Stimulated activated CD8-positive, alpha-beta memory T cell treated with anti-CD3 and anti-CD28 coated beads, Interleukin-7, amount 100 ng/mL, for 4 hours (primary cell): ENCODE results near the gene WRAP73.

Experiments used
- DNase-seq, 2 donors: peaks; one replicate each; pipeline ENCODE4 v3.0.0-alpha.2; 2020; ENCODE audit warnings: low read depth in 2 of 2

The WRAP73 gene

GRCh38 chr1:3681898-3682806 lies 32.2 kb upstream of the WRAP73 start:
- DNase-seq: no peak

DNA sequence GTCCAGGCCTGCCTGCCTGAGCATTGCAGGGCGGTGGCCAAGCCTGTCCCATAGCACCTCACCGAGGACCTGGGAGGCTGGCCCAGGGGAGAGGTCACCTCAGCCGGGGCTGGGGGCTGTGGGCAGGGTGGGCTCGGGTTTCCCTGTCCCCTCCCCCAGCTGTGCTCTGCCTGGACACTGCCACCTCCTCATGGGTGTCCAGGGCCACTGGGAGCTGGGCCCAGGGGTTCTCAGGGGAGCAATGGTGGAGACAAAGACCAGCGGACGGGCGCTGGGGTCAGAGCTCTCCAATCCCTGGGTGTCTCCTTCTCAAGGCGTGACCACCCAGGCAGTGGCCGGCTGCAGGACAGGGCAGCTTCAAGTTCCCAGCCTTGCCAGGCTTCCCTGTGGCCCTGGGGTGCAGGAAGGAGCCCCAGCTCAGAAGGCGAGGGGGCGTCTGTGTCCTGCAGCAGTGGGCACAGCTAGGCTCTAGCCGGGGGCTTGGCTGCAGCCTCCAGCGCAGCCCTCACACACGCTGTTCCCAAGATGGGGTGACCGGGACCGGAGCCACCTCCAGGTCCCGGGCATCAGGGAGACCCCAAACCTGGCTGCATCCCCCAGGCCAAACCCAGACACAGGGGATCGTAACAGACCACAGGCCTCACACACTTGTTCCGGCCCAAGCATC lies 31.5 kb upstream of the WRAP73 start:
- DNase-seq: no peak

DNA sequence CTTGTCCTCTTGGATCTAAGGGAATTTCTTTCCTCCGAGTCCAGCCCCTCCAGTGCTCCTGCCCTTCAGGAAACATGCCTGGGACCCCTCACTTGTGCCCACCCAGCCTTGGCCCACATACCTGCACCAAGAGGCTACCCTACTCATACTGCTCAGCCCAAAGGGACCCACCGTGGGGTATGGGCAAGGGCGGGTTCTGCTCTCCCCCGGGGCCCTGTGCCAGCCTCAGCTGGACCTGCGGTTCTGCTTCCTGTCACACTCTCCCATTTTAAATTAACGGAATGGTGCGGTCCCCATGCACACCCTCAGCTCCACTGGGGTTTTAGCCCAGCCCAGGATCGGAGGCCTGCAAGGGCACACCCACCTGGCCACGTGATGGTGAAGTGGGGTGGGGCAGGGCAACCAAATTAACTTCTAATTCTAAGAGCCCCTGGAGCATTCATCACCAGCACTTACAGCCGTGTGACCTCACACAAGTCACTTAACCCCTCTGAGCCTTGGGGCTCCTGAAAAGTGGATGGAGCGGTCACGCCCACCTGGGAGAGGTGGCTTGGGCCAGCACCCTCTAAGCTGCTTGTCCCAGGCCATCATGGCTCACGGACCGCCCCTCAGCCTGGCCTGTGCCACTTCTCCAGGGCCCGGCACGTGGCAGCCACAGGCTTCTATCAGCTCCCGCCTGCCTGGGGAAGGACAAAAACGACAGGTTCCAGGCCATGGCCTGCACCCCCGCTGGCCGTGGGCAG lies 30.8 kb upstream of the WRAP73 start:
- DNase-seq: no peak

DNA sequence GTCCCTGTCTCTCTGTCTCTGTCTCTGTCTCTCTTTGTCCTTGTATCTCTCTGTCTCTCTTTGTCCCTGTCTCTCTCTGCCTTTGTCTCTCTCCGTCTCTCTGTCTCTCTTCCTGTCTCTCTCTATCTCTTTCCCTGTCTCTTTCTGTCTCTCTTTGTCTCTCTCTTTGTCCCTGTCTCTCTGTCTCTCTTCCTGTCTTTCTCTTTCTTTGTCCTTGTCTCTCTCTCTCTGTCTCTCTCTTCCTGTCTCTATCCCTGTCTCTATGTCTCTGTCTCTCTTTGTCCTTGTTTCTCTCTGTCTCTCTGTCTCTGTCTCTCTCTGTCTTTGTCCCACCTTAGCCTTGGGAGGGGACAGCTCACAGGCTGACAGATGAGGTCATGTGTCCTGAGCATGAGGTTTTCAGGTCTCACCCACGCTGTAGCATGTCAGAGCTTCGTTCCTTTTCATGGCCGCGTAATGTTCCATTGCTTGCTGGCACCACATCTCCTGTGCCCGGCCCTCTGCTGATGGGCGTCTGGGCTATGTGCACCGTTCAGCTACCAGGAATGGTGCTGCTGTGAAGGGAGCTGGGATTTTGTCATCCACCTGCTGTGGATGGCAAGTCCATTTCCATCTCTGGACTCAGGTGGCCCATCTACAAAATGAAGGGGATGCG lies 30.0 kb upstream of the WRAP73 start:
- DNase-seq: no peak

DNA sequence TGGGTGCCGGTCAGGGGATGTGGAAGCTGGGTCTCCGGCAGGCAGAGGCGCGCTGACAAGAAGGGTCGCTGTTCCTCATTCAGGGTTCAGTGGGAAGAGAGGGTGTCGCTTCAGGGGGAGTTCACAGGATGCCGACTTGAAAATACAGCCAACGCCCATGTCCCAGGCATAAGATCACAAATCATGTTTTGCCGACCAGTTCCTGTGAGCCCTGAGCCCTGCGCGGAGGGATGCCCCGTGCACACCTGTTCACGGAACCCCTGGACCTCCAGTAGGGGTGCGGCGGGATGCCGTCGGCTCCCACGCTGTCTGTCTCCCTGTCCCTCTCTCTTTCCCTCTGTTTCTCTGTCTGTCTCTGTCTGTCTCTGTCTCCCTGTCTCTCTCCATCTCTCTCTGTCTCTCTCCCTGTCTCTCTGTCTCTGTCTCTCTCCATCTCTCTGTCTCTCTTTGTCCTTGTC lies 29.2 kb upstream of the WRAP73 start:
- no peak for DNase-seq

DNA sequence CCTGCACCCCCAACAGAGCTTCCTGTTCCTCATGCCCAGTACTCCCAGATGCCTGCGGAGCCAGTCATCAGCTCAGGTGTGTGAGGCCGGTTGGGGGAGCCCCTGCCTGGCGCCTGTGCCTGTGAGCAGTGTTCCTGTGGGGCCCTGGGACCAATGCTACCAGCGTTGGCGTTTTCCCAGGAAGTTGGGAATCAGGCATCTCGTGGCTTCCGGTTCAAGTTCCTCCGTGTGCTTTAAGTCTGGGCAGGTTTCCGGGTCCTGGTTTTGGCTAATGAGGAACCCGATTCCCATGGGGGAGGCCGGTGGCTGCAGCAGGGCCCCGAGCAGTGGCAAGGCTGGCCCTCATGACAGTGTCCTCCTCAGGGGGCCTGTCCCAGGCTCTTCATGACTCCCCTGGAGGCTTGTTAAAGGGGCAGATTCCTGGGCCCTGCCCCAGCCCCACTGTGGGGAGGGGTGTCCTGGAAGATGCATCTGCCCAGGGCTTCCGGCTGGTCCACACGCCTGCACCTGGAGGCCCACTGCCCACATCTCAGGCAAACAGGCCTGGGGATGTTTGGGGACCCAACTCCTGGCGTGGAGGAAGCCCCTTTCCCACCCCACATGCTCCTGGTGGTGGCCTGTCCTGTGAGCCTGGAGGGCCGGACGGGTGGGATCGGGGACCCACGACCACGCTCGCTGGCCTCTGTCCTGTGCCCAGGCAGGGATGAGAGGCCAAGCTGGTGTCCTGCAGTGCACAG lies 28.6 kb upstream of the WRAP73 start:
- no peak for DNase-seq

DNA sequence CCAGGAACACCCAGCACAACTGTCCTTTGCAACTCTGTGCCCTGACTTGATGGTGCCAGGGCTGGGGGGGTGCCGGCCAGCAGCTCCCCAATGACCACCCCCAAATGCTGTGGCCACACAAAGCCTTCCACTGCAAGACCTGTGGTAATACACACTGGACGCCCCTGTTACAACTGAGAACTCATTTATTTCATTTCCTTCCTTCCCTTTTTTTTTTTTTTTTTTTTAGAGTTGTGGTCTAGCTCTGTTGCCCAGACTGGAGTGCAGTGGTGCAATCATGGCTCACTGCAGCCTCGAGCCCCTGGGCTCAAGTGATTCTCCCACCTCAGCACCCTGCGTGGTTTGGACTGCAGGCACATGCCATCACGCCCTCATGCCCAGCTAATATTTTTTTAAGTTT lies 27.6 kb upstream of the WRAP73 start:
- no peak for DNase-seq

DNA sequence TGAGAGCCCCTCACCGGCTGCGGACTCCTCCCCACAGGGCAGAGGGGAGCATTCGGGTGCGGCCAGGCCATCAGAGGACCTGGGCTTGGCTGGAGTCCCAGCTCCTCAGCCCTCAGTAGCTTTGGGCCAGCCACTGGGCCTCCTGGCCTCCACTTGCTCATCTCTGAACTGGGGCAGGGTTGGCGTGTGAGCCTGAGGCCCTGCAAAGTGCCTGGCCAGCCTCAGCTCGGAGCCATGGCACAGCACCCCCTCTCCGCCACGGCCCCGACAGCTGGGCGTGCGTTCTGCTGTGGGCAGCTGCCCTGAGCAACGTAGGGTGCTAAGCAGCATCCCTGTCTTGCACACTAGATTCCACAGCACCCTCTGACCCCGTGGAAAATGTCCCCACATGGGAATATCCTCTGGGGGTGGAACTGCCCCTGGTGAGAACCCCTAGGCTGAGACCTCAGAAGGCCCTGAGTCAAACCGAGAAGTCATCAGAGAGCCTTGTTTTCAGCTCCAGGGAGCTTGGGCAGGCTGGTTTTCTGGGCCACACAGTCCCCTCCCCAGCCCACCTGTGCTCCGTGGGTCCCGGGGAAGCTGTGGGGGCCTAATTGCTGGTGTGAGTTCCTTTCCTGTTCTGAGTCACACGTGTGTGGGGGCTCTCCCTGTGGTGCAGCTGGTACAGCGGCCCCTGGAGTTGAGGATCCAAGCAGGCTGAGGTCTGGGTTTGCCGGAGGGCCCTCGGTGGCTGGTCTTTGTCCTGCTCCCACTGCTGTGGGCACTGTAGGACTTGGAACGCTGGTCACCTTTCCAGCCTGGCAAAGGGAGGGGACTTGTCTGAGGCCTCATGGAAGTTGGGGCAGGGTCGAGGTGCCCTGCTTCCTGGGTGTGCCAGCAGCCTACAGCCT lies 26.9 kb upstream of the WRAP73 start:
- DNase-seq: no peak

DNA sequence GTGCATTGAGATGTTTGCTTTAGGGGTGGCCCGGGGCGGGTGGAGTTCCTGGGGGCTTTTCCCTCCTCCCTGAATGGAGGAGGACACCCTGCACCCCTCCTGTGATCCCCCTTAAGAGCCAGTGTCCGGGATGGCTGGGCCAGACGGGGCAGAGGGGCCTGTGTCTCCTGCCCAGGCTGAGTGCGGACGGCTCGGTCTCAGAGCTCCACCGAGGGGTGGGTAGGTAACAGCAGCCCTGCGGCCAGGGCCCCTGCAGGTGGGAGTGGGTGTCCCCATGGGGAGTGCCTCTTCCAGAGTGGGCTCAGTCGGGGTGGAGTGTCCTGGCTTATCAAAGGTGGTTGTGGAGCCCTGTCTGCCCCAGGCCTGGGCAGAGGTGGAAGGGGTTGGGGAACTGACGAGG lies 25.5 kb upstream of the WRAP73 start:
- DNase-seq: no peak

GRCh38 chr1:3674100-3675094 lies 24.5 kb upstream of the WRAP73 start:
- no peak for DNase-seq

GRCh38 chr1:3673381-3674099 lies 23.6 kb upstream of the WRAP73 start:
- DNase-seq: no peak

- no peak for DNase-seq
These were observed 23.1 kb upstream of the WRAP73 start for GRCh38 chr1:3672971-3673361.

DNA sequence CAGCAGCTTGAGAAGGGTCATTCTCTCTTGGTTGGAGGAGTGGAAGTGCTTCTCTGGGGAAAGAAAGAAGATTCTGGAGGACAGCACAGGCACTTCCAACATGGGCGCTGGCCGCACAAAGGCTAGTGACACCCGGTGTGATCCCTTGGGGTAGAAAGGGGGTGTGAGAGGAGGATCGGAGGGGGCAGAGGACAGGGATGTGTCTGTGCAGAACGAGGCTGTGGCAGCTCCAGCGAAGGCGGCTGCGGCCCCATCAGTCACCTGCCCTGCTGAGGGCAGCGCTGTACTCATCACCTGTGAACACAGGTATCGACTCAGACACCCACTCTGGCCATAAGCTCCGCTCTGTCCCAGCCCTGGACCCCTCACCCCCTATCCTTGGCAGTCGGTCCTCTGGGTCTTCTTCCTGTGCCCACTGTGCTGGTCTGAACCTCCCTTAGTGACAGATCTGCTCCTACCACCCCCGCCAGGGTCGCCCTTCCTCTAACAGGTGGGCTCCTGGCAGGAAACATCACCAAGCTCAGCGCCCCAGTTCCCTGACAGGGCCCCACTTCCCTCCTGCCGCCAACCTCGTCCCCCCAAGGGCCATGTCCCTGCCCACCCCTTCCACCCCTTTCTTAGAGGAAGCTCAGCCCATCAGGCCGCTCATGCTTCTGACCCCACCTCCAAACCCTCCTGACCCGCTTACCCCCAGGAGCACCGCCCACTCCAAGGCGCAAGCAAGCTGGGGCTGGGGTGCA lies 22.5 kb upstream of the WRAP73 start:
- DNase-seq: no peak

- no peak for DNase-seq
These were observed 21.7 kb upstream of the WRAP73 start for GRCh38 chr1:3671371-3672180.

GRCh38 chr1:3670823-3671265 lies 20.9 kb upstream of the WRAP73 start:
- no peak for DNase-seq

GRCh38 chr1:3669971-3670431 lies 20.1 kb upstream of the WRAP73 start:
- no peak for DNase-seq

GRCh38 chr1:3669421-3669821 lies 19.5 kb upstream of the WRAP73 start:
- no peak for DNase-seq
